ENCODE measurements around the gene C10orf95. TPM values are rescaled to one million over a fixed set of nuclear protein-coding genes. Genes with fewer than 3 reads are reported as not detected.

C10orf95 gene
- total RNA-seq, 3 donors from 2014 or later (not counting 1 experiment from before 2014, with no cell fraction given): 0.25 to 0.41 (median 0.35) TPM

DNA sequence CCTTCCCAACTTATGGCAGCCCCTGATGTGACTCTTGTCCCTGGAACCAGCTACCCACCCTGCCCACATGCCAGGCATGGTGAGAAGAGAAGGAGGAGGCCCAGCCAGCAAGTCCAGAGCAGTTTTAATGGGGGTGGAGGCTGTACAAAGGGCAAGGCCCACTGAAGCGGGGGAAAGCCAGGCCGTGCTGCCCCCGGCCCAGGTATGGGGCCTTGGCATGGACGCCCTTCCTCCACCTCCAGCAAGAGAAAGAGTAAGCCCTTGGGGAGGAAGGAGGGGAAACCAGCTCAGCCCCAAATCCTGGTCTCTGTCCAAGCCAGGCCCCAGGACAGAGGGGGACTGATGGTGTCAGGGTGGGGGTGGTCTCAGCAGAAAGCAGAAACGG lies 48.8 kb downstream of the C10orf95 start:
- no peaks in the 10 kb centered on the region for H3K9me3 Mint-ChIP-seq
- H3K9me3 ChIP-seq (ENCODE audit: control insufficient read depth, insufficient read depth, low read length): no peaks in the 10 kb centered on the region
- peak overlapping the region; percentile 48 to 75 for H3K27ac Mint-ChIP-seq
- WGBS (ENCODE audit: insufficient coverage): 100% methylated on average over 2 of the region's 5 CpGs
- no peaks in the 10 kb centered on the region for H3K27me3 ChIP-seq (ENCODE audit: control insufficient read depth, insufficient read depth, low read length)
- intact Hi-C loops (cut with micrococcal nuclease): no loop called here
- ATAC-seq (no peak), DNase-seq (peak in 1 of 2 donors; percentile 20)
- H3K4me1 Mint-ChIP-seq: peaks cover 7 to 17% of the 10 kb centered on the region in 2 donors
- peaks cover 20% of the 10 kb centered on the region for H3K4me1 ChIP-seq (ENCODE audit: control insufficient read depth, insufficient read depth, low read length)
- H3K27ac ChIP-seq (ENCODE audit: low read length): no peak overlapping the region
- TF ChIP-seq, protein P1, sequence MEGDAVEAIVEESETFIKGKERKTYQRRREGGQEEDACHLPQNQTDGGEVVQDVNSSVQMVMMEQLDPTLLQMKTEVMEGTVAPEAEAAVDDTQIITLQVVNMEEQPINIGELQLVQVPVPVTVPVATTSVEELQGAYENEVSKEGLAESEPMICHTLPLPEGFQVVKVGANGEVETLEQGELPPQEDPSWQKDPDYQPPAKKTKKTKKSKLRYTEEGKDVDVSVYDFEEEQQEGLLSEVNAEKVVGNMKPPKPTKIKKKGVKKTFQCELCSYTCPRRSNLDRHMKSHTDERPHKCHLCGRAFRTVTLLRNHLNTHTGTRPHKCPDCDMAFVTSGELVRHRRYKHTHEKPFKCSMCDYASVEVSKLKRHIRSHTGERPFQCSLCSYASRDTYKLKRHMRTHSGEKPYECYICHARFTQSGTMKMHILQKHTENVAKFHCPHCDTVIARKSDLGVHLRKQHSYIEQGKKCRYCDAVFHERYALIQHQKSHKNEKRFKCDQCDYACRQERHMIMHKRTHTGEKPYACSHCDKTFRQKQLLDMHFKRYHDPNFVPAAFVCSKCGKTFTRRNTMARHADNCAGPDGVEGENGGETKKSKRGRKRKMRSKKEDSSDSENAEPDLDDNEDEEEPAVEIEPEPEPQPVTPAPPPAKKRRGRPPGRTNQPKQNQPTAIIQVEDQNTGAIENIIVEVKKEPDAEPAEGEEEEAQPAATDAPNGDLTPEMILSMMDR (IDR thresholded peaks at IDR 0.05): no peak
- no peaks in the 10 kb centered on the region for H3K36me3 Mint-ChIP-seq
- no peak overlapping the region for H3K4me3 ChIP-seq (ENCODE audit: low read length)
- H3K27me3 Mint-ChIP-seq (ENCODE audit: low read depth in 2 of 2): peaks cover 0 to under 1% of the 10 kb centered on the region in 2 donors
- peaks cover 33% of the 10 kb centered on the region for H3K36me3 ChIP-seq (ENCODE audit: control insufficient read depth, insufficient read depth, low read length)
- H3K4me3 Mint-ChIP-seq: peak overlapping the region; percentile 40

DNA sequence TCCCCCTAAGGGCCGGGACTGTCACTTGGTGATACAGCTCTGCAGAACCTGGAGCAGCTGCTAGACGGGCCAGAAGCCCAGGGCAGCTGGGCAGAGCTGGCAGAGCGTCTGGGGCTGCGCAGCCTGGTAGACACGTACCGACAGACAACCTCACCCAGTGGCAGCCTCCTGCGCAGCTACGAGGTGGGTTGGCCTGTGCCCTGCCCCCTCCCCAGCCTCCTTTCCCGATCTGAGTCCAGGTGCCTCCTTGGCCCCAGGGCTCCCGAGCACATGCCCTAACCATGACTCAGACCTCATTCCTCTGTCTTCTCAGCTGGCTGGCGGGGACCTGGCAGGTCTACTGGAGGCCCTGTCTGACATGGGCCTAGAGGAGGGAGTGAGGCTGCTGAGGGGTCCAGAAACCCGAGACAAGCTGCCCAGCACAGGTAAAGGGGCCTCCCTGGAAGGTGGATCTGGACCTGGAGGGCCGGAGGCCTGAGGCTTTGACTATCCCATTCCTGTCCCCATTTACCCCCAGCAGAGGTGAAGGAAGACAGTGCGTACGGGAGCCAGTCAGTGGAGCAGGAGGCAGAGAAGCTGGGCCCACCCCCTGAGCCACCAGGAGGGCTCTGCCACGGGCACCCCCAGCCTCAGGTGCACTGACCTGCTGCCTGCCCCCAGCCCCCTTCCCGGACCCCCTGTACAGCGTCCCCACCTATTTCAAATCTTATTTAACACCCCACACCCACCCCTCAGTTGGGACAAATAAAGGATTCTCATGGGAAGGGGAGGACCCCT lies 49.4 kb downstream of the C10orf95 start:
- H3K27ac ChIP-seq (ENCODE audit: low read length): no peak overlapping the region
- TF ChIP-seq, protein P1 (IDR thresholded peaks at IDR 0.05): no peak
- H3K27me3 ChIP-seq (ENCODE audit: control insufficient read depth, insufficient read depth, low read length): no peaks in the 10 kb centered on the region
- peaks cover 7 to 19% of the 10 kb centered on the region in 2 donors for H3K4me1 Mint-ChIP-seq
- peaks cover 22% of the 10 kb centered on the region for H3K4me1 ChIP-seq (ENCODE audit: control insufficient read depth, insufficient read depth, low read length)
- H3K4me3 Mint-ChIP-seq: no peak overlapping the region
- H3K9me3 Mint-ChIP-seq: no peaks in the 10 kb centered on the region
- no peaks in the 10 kb centered on the region for H3K27me3 Mint-ChIP-seq (ENCODE audit: low read depth in 2 of 2)
- H3K9me3 ChIP-seq (ENCODE audit: control insufficient read depth, insufficient read depth, low read length): no peaks in the 10 kb centered on the region
- ATAC-seq (no peak), DNase-seq (peak in 1 of 2 donors; percentile 24)
- no peaks in the 10 kb centered on the region for H3K36me3 Mint-ChIP-seq
- no peak overlapping the region for H3K4me3 ChIP-seq (ENCODE audit: low read length)
- H3K27ac Mint-ChIP-seq: peak overlapping the region; percentile 48 to 75
- intact Hi-C loops (cut with micrococcal nuclease): no loop called here
- 94% methylated on average over 16 of the region's 18 CpGs for WGBS (ENCODE audit: insufficient coverage)
- H3K36me3 ChIP-seq (ENCODE audit: control insufficient read depth, insufficient read depth, low read length): peaks cover 37% of the 10 kb centered on the region

- ATAC-seq (no peak), DNase-seq (peak in 1 of 2 donors; percentile 24)
- TF ChIP-seq, protein P1 (IDR thresholded peaks at IDR 0.05): no peak
- Histone ChIP-seq H3K4me3 (ENCODE audit: low read length) (no peak overlapping the region), H3K4me1 (ENCODE audit: control insufficient read depth, insufficient read depth, low read length) (peaks cover 28% of the 10 kb centered on the region), H3K27me3 (ENCODE audit: control insufficient read depth, insufficient read depth, low read length) (no peaks in the 10 kb centered on the region), H3K36me3 (ENCODE audit: control insufficient read depth, insufficient read depth, low read length) (peaks cover 42% of the 10 kb centered on the region), H3K27ac (ENCODE audit: low read length) (no peak overlapping the region), H3K9me3 (ENCODE audit: control insufficient read depth, insufficient read depth, low read length) (no peaks in the 10 kb centered on the region)
- Mint-ChIP-seq H3K27ac (peak overlapping the region in 1 of 2 donors; percentile 99), H3K4me1 (peaks cover 8 to 22% of the 10 kb centered on the region in 2 donors), H3K9me3 (no peaks in the 10 kb centered on the region), H3K27me3 (ENCODE audit: low read depth in 2 of 2) (no peaks in the 10 kb centered on the region), H3K36me3 (no peaks in the 10 kb centered on the region), H3K4me3 (no peak overlapping the region)
- WGBS (ENCODE audit: insufficient coverage): 94% methylated on average over 8 of the region's 8 CpGs
- intact Hi-C loops (cut with micrococcal nuclease): no loop called here
These were observed 50.0 kb downstream of the C10orf95 start for GRCh38 chr10:102401342-102401654.
